ENCODE data around the gene TRAF1.
A peak's percentile ranks its signal among the peaks of the same experiment; 100 is the strongest.
"Not testable (repeated sequence)": the region's sequence is repeated elsewhere in the genome, so short reads cannot be mapped to it uniquely, and the experiment has no call there.

The TRAF1 gene, protein sequence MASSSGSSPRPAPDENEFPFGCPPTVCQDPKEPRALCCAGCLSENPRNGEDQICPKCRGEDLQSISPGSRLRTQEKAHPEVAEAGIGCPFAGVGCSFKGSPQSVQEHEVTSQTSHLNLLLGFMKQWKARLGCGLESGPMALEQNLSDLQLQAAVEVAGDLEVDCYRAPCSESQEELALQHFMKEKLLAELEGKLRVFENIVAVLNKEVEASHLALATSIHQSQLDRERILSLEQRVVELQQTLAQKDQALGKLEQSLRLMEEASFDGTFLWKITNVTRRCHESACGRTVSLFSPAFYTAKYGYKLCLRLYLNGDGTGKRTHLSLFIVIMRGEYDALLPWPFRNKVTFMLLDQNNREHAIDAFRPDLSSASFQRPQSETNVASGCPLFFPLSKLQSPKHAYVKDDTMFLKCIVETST

GRCh38 chr9:120926397-120926928 lies at the start of gene TRAF1:
TRAF1 (minus strand) TSS chr9:120926796; CDS start chr9:120926075, 721 bp downstream.
- no peak for DNase-seq (ENCODE audit: low read depth, low spot score)

DNA sequence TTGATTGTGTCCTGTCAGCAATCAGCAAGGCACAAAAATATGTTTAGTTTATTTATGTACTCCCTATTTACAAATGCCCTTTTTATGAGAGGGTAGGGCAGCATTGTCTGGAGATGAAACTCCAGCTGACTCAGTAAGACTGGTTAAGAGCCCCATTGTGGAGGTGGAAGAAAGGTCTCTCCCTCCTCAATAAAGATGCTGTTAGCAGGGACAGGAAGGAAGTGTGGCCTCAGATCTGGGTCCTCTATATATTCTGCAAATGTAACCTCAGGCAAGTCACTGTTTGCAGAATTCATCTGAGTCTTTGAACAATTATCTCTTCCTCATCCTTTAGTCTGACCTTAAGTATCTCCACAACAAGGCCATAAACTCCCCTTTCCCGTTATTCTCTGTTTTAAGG lies 48.3 kb upstream of the TRAF1 start:
- no peak for DNase-seq (ENCODE audit: low read depth, low spot score)

DNA sequence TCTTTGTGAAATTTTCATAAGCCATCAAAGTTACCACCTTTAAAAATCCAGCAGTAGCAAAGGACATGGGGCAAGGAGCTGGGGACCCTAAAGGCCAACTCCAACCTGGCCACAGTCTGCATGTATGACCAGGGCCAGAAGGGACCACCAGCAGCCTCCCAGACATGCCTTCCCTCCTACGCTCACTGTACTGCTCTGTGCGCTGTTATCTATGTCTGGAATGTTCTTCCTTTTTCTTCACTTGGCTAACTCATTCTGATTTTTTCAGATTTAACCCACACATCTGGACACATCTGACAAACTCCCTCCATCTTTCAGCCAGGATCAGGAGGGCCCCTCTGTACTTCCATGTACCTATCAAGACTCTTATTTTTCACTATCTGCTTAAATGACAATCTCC lies 47.6 kb upstream of the TRAF1 start:
- no peak for DNase-seq (ENCODE audit: low read depth, low spot score)

- DNase-seq (ENCODE audit: low read depth, low spot score): no peak
Measured at GRCh38 chr9:120971938-120972337, 45.3 kb upstream of the TRAF1 start.

DNA sequence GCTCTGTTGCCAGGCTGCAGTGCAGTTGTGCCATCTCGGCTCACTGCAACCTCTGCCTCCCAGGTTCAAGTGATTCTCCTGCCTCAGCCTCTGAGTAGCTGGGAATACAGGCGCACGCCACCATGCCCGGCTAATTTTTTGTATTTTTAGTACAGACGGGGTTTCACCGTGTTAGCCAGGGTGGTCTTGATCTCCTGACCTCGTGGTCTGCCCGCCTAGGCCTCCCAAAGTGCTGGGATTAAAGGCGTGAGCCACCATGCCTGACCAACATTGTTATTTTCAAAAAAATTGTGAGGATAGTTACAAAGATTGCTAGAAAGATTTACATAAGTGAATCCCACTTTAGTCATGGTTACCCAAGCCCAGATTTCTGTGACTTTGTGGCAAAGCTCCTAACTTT lies 44.9 kb upstream of the TRAF1 start:
- not testable (repeated sequence) for DNase-seq (ENCODE audit: low read depth, low spot score)

DNA sequence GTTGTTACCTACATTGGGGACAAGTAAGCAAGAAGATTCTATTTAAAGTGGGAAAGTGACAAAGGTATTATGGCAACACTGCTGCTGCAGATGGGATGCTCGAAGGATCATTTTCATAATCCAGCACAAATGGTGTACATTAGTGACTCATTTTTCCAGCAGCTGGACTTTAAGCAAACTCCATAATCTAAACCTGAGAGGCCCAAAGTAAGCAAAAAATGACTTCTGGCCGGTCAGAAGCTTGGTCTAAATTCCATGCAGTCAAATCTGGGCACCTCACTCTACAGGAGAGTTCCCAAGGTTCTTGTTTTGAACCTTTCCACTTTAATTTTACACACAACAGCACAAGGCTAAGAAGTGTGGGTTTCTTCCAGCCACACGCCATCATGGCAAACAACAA lies 43.6 kb upstream of the TRAF1 start:
- no peak for DNase-seq (ENCODE audit: low read depth, low spot score)

- DNase-seq (ENCODE audit: low read depth, low spot score): no peak
Measured at GRCh38 chr9:120966013-120966369, 39.4 kb upstream of the TRAF1 start.

DNA sequence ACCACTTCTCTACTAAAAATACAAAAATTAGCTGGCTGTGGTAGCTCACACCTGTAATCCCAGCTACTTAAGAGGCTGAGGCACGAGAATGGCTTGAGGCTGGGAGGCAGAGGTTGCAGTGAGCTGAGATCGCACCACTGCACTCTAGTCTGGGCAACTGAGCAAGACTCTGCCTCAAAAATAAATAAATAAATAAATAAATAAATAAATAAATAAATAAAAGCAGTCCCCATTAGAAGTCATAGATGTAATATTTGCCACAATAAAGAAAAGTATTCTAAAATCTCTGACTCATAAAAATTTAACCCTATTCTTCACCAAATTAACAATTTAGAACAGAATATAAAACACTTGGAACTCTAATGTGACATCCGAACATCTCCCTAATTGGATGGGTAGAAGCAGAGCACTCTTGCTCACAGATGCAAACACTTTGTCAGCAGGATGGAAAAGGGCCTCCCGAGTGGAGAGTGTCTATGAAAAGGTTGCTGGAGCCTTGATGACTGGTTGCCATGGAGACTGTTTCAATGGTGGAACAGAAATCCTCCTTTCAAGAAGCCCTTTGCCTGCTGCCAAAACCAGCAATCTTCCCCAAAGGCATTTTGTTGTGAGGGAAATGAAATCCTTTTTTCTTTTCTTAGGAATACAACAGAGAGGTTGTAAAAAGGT lies 38.9 kb upstream of the TRAF1 start:
- peak; percentile 77 for DNase-seq (ENCODE audit: low read depth, low spot score)

GRCh38 chr9:120961936-120962335 lies 35.3 kb upstream of the TRAF1 start:
- DNase-seq (ENCODE audit: low read depth, low spot score): no peak

DNA sequence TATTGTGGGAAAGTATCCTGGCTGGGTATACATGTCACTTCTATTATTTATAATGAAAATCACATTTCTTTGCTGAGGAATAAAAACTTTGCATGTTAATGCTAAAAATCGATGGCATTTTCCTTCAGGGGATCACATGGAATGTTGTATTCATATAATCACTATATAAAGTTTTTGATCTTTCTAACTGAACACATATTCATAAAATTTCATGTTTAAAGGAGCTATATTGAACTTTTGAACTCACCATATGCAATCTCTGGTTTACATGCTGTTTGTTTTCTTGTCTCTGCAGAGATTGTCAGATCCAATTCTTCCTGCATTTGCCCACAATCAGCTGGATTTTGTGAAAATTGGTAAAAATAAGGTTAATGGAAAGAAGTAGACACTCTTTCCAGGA lies 33.4 kb upstream of the TRAF1 start:
- no peak for DNase-seq (ENCODE audit: low read depth, low spot score)

DNA sequence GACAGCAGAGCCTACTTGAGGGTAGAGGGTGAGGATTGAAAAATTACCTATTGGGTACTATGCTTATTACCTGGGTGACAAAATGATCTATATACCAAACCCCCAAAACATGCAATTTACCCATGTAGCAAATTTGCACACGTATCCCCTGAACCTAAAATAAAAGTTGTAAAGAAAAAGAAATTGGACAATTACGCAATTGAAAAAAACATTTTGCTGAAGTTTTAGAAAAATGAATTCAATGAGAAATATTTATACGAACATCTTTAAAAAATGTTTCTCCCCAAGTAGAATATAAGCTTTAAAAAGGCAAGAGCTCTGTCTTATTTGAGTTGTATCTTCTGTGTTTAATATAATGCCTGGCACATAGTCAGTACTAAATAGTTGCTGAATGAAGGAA lies 30.3 kb upstream of the TRAF1 start:
- DNase-seq (ENCODE audit: low read depth, low spot score): no peak

- no peak for DNase-seq (ENCODE audit: low read depth, low spot score)
Measured at GRCh38 chr9:120951960-120952618, 25.5 kb upstream of the TRAF1 start.

DNA sequence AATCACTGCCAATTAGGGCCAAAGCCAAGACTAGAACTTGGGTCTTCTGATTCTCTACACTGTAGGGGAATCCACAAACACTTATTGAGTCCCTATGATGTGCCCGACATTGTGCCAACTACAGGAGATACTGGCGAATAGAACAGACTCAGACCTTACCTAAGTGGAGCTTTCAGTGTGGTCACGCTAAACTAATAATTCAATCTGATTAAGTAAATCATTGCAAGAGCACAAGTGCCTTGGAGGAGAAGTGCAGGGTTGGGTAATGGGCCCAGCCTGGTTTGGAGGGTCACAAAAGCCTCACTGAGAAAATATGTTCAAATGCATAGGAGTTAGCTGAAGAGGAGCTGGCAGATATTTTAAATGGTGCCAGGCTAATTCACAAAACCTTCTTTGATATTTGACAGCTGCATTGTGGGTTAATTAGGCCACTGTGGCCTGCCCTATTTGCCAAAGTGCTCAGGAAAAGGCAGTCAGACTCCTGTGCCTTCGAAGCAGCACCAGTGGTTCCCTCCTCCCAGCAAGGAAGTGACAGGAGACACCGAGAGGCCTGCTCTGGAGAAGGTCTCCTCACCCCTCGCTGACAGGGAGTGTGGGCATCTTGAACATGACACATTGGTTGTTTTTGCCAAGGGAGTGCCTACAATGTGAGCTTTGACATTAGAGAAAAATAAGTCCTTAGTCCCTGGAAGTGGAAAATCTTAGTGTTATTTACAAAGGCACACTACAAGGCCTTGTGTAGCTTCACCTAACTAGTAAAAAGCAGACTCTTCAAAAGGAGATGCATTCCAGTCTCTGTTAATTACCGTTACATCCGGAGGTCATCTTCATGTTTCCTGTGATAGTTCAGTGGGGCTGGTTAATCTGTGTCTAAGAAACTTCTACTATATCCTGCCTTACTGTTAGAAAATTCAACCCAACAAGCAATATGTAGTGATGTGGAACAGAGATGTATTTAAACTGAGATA lies 24.1 kb upstream of the TRAF1 start:
- DNase-seq (ENCODE audit: low read depth, low spot score): no peak

DNA sequence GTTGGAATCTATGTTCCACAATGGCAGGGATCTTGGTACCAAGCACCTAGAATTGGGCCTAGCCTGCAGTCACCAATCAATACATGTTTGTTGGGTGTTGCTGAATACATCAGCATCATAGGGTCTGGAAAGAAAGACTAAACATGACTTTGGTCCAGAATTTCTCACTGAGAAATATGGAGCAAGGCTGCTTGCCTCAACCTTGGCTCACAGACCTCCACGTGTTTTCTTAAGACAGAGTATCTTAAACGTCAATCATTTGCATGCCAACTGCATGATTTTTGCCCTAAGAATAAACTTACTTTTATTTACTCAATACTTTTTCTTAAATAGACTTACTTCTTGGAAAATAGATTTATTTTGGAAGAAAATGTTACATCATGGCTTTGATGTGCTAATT lies 22.7 kb upstream of the TRAF1 start:
- DNase-seq (ENCODE audit: low read depth, low spot score): no peak

DNA sequence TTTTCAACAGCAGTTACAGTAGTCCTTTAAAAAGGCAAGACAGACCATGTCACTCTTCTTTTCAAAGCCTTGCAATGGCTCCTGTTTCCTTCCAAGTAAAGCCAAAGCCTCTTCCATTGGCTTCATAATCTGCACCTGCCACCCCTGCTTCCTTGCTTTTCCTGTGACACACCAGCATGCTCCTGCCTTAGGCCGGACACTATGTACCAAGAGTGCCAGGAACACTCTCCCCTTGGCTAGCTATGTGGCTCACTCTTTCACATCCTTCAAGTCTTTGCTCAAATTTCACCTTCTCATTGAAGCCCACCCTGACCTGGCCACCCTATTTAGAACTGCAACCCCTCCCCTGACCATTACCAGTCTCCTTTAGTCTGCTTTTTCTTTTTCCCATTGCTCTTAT lies 22.2 kb upstream of the TRAF1 start:
- no peak for DNase-seq (ENCODE audit: low read depth, low spot score)

- DNase-seq (ENCODE audit: low read depth, low spot score): no peak
Measured at GRCh38 chr9:120947222-120947621, 20.6 kb upstream of the TRAF1 start.

- no peak for DNase-seq (ENCODE audit: low read depth, low spot score)
Measured at GRCh38 chr9:120946259-120946658, 19.7 kb upstream of the TRAF1 start.

DNA sequence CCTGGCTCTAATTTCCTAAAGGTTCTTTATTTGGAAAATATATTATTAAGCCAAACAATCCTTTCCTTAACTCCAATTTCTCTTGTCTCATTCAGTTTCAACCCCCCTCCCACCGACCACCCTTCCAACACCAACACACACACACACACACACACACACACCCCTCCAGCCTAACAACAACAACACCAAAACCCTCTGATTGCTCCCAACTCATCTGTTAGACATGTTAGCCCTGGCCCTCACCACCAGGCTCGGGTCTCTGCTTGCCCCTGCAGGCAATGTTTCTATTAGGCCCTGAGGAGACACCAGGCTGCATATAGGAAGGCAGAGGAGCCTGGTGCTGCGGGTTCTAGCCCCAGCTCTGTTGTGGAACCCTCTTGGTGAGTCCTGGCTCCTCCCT lies 18.4 kb upstream of the TRAF1 start:
- no peak for DNase-seq (ENCODE audit: low read depth, low spot score)

DNA sequence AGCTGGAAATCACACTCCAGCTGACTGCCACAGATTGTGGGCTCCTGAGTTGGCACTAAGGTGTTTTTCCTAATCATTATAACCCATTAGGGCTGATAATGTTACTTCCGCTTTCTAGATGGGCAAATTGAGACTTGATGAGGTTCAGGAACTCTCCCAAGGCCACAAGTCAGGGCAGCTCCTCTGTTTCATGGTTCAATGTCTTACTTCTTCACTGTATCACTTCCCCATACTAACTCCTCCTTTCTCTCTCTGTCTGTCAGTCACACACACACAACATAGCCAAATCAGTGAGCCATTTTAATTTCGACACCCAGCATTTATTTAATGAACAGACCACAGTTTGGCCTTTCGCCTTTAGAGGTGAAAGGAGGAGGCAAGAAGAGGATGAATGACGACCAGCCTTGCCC lies 17.8 kb upstream of the TRAF1 start:
- no peak for DNase-seq (ENCODE audit: low read depth, low spot score)

- DNase-seq (ENCODE audit: low read depth, low spot score): no peak
Measured at GRCh38 chr9:120942186-120943001, 15.8 kb upstream of the TRAF1 start.
